CD14-positive monocyte (primary cell): ENCODE results near the gene CA10. TPM values are rescaled to one million over a fixed set of nuclear protein-coding genes. Genes with fewer than 3 reads are reported as not detected.

Experiments used
- DNase-seq, 3 donors: peaks; one replicate each; pipeline ENCODE4 v3.0.0-alpha.2; 2011 to 2022
- H2AFZ ChIP-seq: 2 replicates; pipeline ENCODE4 v1.6.0; 2012; ENCODE audit warnings: mild to moderate bottlenecking, low read depth, low read length, inconsistent platforms; ENCODE audit not compliant: insufficient read depth, poor library complexity, severe bottlenecking
- H3K27ac ChIP-seq, 2 donors: 1 replicate in 1 of 2; 2 replicates in 1 of 2; pipeline ENCODE4 v1.5.1; 2012 to 2013; ENCODE audit warnings: low read length in 2 of 2, control low read depth in 1 of 2, inconsistent platforms in 1 of 2, low read depth in 1 of 2, mild to moderate bottlenecking in 1 of 2
- H3K27me3 ChIP-seq, 2 donors: one replicate each; pipeline versions ENCODE4 v1.6.0 to v1.6.1; 2011 to 2013; ENCODE audit warnings: low read length in 2 of 2; ENCODE audit not compliant: control insufficient read depth in 2 of 2, insufficient read depth in 2 of 2
- H3K36me3 ChIP-seq, 2 donors: replicated peaks in 1 of 2; 1 replicate in 1 of 2; 2 replicates in 1 of 2; pipeline versions ENCODE4 v1.5.1 to v1.6.1; 2012 to 2013; ENCODE audit warnings: low read length in 2 of 2, control low read depth in 1 of 2, inconsistent platforms in 1 of 2, mild to moderate bottlenecking in 1 of 2; ENCODE audit not compliant: insufficient read depth in 2 of 2, control insufficient read depth in 1 of 2
- H3K4me1 ChIP-seq, 2 donors: 1 replicate in 1 of 2; 2 replicates in 1 of 2; pipeline versions ENCODE4 v1.5.1 to v1.6.1; 2012 to 2013; ENCODE audit warnings: low read length in 2 of 2, control low read depth in 1 of 2, inconsistent platforms in 1 of 2, mild to moderate bottlenecking in 1 of 2, moderate library complexity in 1 of 2; ENCODE audit not compliant: insufficient read depth in 2 of 2, control insufficient read depth in 1 of 2
- H3K4me2 ChIP-seq: replicated peaks from 2 replicates; pipeline ENCODE3; 2012; ENCODE audit warnings: low read length, moderate library complexity, mild to moderate bottlenecking; ENCODE audit not compliant: poor library complexity, severe bottlenecking; ENCODE audit errors: extremely low read depth
- H3K4me3 ChIP-seq, 3 experiments: fragments of 200-600 bp in 1 of 3; sonication (generic) in 1 of 3; replicated peaks in 1 of 3; 1 replicate in 2 of 3; 2 replicates in 1 of 3; pipeline ENCODE4 v1.5.1; 2011 to 2013; ENCODE audit warnings: low read length in 3 of 3, mild to moderate bottlenecking in 3 of 3, control low read depth in 2 of 3, low read depth in 2 of 3, inconsistent platforms in 1 of 3, moderate library complexity in 1 of 3
- H3K79me2 ChIP-seq: 2 replicates; pipeline ENCODE4 v1.6.0; 2012; ENCODE audit warnings: mild to moderate bottlenecking, control low read depth, inconsistent platforms, low read length, moderate library complexity; ENCODE audit not compliant: insufficient read depth
- H3K9ac ChIP-seq: 2 replicates; pipeline ENCODE4 v1.6.0; 2017; ENCODE audit warnings: low read length, mild to moderate bottlenecking; ENCODE audit not compliant: insufficient read depth, poor library complexity, severe bottlenecking
- H3K9me3 ChIP-seq, 2 donors: replicated peaks in 1 of 2; 1 replicate in 1 of 2; 2 replicates in 1 of 2; pipeline versions ENCODE4 v1.5.1 to v1.6.1; 2012 to 2013; ENCODE audit warnings: low read length in 2 of 2, control low read depth in 1 of 2; ENCODE audit not compliant: control insufficient read depth in 1 of 2, insufficient read depth in 1 of 2
- H4K20me1 ChIP-seq: 2 replicates; pipeline ENCODE4 v1.6.0; 2012; ENCODE audit warnings: mild to moderate bottlenecking, low read length, control low read depth, moderate library complexity; ENCODE audit not compliant: insufficient read depth
- H3K27ac Mint-ChIP-seq, 7 donors: one replicate each; pipeline ENCODE4 v1.8.0; 2020; ENCODE audit warnings: mild to moderate bottlenecking in 7 of 7, mixed read lengths in 7 of 7, moderate library complexity in 6 of 7, inconsistent platforms in 2 of 7
- H3K27me3 Mint-ChIP-seq, 3 donors: one replicate each; pipeline ENCODE4 v1.8.0; 2021 to 2022; ENCODE audit warnings: low read depth in 3 of 3, mild to moderate bottlenecking in 3 of 3, mixed read lengths in 3 of 3, moderate library complexity in 3 of 3, inconsistent platforms in 1 of 3
- H3K36me3 Mint-ChIP-seq, 2 donors: one replicate each; pipeline ENCODE4 v1.8.0; 2020; ENCODE audit warnings: mixed read lengths in 2 of 2, inconsistent platforms in 1 of 2, mild to moderate bottlenecking in 1 of 2
- H3K4me1 Mint-ChIP-seq: one replicate; pipeline ENCODE4 v1.8.0; 2020; ENCODE audit warnings: mild to moderate bottlenecking, mixed read lengths
- H3K4me3 Mint-ChIP-seq, 2 donors: one replicate each; pipeline ENCODE4 v1.8.0; 2020; ENCODE audit warnings: mild to moderate bottlenecking in 2 of 2, mixed read lengths in 2 of 2, moderate library complexity in 1 of 2
- H3K9me3 Mint-ChIP-seq, 7 donors: one replicate each; pipeline ENCODE4 v1.8.0; 2020 to 2022; ENCODE audit warnings: mixed read lengths in 7 of 7, mild to moderate bottlenecking in 6 of 7, moderate library complexity in 6 of 7, inconsistent platforms in 2 of 7
- CTCF ChIP-seq: fragments of 200-600 bp; IDR thresholded peaks from one replicate; pipeline ENCODE4 v1.8.0; 2022; ENCODE audit warnings: antibody characterized with exemption, mild to moderate bottlenecking
- WGBS: methylation state at CpG from one replicate; pipeline ENCODE4 v1.1.5; 2013; ENCODE audit warnings: missing lambda C conversion rate; ENCODE audit not compliant: insufficient coverage; 5-methylcytosine and 5-hydroxymethylcytosine counted together
- intact Hi-C, 2 donors: fragments of 100-400 bp; cut with micrococcal nuclease; formaldehyde crosslinking; loops; one replicate each; pipeline versions ENCODE4 v1.15.0 to v1.15.1; 2023
- polyA plus RNA-seq, 3 donors: library from polyadenylated mRNA; depleted of rRNA in 1 of 3; unstranded in 2 of 3; stranded (reverse) in 1 of 3; fragments of 300-500 nt in 2 of 3; fragments of >200 nt in 1 of 3; fragmentation: Illumina TruSeq in 2 of 3; gene quantifications; 1 replicate in 2 of 3; 2 replicates in 1 of 3; pipeline ENCODE4 v1.2.3, GENCODE V29; 2012 to 2021

The CA10 gene
- polyA plus RNA-seq, 3 donors: not detected

- H3K27ac Mint-ChIP-seq: no peak overlapping the region
- H3K27me3 ChIP-seq: no peaks in the 10 kb centered on the region
- H3K9ac ChIP-seq: no peak overlapping the region
- no peaks in the 10 kb centered on the region for H3K9me3 ChIP-seq
- H3K4me1 ChIP-seq: no peaks in the 10 kb centered on the region
- no peak for DNase-seq
- H3K36me3 ChIP-seq: no peaks in the 10 kb centered on the region
- H4K20me1 ChIP-seq: no peaks in the 10 kb centered on the region
- H3K27ac ChIP-seq: no peak overlapping the region
- no peak overlapping the region for H2AFZ ChIP-seq
- no peak overlapping the region for H3K4me3 Mint-ChIP-seq
- H3K27me3 Mint-ChIP-seq: peaks cover 0 to 6% (median 3%) of the 10 kb centered on the region in 3 donors
- no peaks in the 10 kb centered on the region for H3K4me1 Mint-ChIP-seq
- H3K79me2 ChIP-seq: no peaks in the 10 kb centered on the region
- H3K4me3 ChIP-seq: no peak overlapping the region
- no peaks in the 10 kb centered on the region for H3K36me3 Mint-ChIP-seq
- H3K9me3 Mint-ChIP-seq: no peaks in the 10 kb centered on the region
- intact Hi-C loops: no loop called here
- H3K4me2 ChIP-seq: no peak overlapping the region
- TF ChIP-seq CTCF: no peak
Measured at GRCh38 chr17:51842763-51843162, 315.8 kb downstream of the CA10 start.

GRCh38 chr17:51841669-51842068, 316.8 kb downstream of the CA10 start:
- Histone ChIP-seq H3K27me3 (no peaks in the 10 kb centered on the region), H4K20me1 (no peaks in the 10 kb centered on the region), H3K9ac (no peak overlapping the region), H3K4me1 (no peaks in the 10 kb centered on the region), H3K79me2 (no peaks in the 10 kb centered on the region), H2AFZ (no peak overlapping the region), H3K9me3 (no peaks in the 10 kb centered on the region), H3K4me3 (no peak overlapping the region), H3K27ac (no peak overlapping the region), H3K36me3 (no peaks in the 10 kb centered on the region), H3K4me2 (no peak overlapping the region)
- no peak overlapping the region for H3K27ac Mint-ChIP-seq
- no peaks in the 10 kb centered on the region for H3K36me3 Mint-ChIP-seq
- no peak overlapping the region for H3K4me3 Mint-ChIP-seq
- H3K4me1 Mint-ChIP-seq: no peaks in the 10 kb centered on the region
- TF ChIP-seq CTCF: no peak
- no peaks in the 10 kb centered on the region for H3K9me3 Mint-ChIP-seq
- DNase-seq: no peak
- H3K27me3 Mint-ChIP-seq: peaks cover 0 to 6% (median 3%) of the 10 kb centered on the region in 3 donors
- intact Hi-C loops: no loop called here
- WGBS: 100% methylated on average over 1 of the region's 1 CpG
